ENCODE results near the gene KIF12.

- TF ChIP-seq CTCF (IDR thresholded peaks at IDR 0.05; ENCODE audit: low read depth, low read length, poor library complexity, severe bottlenecking) (no peak), EZH2phosphoT487 (IDR thresholded peaks at IDR 0.05; ENCODE audit: borderline replicate concordance, low read length) (no peak)
These were observed 6.1 kb upstream of the KIF12 start for GRCh38 chr9:114105236-114105635.
